ENCODE results near the gene EPHX1.

The EPHX1 gene

DNA sequence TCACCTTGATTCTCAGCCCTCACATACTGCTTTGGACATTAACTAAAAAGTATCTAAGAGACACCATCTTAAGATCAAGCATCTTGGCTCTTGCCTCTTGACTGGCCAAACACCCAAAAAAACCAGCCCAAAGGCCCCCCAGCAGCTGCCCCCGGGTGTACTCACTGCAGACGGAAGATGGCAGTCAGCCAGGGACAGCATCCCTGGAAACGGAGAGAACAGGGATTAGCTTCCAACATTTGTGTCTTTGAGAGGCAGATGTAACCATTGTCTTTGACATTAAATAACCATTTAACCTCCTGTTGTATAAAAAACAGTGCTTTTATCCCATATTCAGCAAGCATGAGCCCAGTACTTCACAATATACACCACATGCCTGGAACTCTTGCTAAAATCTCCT, 61.0 kb downstream of the EPHX1 start:
- H3K4me3 ChIP-seq (ENCODE audit: control insufficient read depth, low read depth, low read length), result no peak overlapping the region
- TF ChIP-seq, protein P1, sequence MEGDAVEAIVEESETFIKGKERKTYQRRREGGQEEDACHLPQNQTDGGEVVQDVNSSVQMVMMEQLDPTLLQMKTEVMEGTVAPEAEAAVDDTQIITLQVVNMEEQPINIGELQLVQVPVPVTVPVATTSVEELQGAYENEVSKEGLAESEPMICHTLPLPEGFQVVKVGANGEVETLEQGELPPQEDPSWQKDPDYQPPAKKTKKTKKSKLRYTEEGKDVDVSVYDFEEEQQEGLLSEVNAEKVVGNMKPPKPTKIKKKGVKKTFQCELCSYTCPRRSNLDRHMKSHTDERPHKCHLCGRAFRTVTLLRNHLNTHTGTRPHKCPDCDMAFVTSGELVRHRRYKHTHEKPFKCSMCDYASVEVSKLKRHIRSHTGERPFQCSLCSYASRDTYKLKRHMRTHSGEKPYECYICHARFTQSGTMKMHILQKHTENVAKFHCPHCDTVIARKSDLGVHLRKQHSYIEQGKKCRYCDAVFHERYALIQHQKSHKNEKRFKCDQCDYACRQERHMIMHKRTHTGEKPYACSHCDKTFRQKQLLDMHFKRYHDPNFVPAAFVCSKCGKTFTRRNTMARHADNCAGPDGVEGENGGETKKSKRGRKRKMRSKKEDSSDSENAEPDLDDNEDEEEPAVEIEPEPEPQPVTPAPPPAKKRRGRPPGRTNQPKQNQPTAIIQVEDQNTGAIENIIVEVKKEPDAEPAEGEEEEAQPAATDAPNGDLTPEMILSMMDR (conservative IDR thresholded peaks at IDR 0.05; ENCODE audit: control insufficient read depth, insufficient read depth, low read depth, low read length), result no peak
- no peak for DNase-seq (ENCODE audit: low read depth)

DNA sequence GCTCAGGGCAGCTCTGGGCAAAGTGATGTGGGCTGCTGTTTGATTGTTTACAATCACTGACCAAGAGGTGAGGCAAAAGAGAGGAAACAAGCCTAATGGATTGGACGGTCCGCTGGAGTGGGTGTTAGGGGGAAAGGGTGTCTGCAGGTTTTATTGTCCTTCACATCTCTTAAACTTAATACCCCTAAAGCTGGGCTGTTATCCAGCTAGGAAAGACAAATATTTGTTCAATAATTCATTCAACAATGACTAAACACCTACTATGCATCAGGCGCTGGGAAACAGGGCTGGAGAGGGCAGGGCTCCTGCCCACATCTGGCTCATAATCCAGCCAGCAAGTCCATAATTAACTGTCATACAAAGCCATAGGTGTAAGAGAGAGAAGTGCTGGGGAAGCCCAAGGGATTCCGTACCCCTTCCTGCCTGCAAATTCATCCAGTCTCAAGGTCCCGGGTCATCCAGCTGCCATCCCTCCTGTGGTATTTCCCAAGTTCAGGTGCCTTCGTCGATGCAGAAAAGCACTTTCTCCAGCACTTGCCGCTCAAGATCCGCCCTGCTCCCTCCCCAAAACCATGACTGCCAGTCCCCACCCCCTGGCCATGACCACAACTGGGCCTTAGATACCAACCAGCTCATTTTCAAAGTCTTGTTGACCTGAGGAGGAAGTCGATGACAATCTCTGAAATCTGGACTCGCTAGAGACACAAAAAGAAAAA, 61.6 kb downstream of the EPHX1 start:
- no peak overlapping the region for H3K4me3 ChIP-seq (ENCODE audit: control insufficient read depth, low read depth, low read length)
- TF ChIP-seq, protein P1 (conservative IDR thresholded peaks at IDR 0.05; ENCODE audit: control insufficient read depth, insufficient read depth, low read depth, low read length), result no peak
- peak; percentile 35 for DNase-seq (ENCODE audit: low read depth)

DNA sequence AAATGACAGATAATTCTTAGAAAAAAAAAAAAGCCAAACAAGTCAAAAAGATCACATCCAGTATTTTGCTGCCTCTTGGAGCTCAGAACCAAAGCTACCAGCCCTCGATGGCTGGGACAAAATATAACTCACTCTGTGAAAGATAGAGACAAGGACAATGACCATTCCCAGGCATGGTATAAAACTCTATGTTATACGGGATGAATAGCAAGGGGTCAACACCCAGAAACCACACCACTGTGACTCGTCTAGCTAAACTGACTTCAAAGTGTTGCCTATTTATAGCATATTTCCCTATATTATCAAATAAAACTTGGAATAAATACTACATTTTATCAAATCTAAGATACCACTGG, 62.1 kb downstream of the EPHX1 start:
- TF ChIP-seq, protein P1 (conservative IDR thresholded peaks at IDR 0.05; ENCODE audit: control insufficient read depth, insufficient read depth, low read depth, low read length), result no peak
- peak; percentile 17 for DNase-seq (ENCODE audit: low read depth)
- no peak overlapping the region for H3K4me3 ChIP-seq (ENCODE audit: control insufficient read depth, low read depth, low read length)

DNA sequence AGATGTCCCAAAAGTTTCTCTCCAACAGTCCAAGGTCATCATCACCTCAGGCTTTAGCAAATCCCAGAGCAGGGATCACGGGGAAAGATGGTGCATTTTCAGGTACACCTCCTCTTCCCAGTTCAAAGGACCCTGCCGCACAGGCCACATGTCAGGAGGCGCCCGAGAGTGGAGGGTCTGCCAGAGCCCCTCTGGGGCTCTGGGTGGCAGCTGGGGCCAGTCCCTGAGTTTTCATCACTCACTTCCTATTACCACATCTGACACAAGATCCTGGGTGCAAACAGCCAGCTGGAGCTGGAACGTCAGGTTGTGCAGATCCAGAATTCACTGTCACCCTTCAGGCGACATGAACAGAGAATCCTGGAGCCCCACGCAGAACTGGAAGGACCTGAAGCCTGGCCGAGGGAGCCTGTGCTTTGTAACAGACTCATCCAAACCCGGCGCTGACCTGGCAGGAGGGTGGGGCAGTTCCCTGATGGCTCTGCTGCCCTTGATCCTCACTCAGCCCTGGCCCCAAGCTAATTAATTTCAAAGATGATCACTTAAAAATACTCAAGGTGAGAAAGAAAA, 63.4 kb downstream of the EPHX1 start:
- H3K4me3 ChIP-seq (ENCODE audit: control insufficient read depth, low read depth, low read length), result no peak overlapping the region
- no peak for DNase-seq (ENCODE audit: low read depth)
- TF ChIP-seq, protein P1 (conservative IDR thresholded peaks at IDR 0.05; ENCODE audit: control insufficient read depth, insufficient read depth, low read depth, low read length), result no peak

DNA sequence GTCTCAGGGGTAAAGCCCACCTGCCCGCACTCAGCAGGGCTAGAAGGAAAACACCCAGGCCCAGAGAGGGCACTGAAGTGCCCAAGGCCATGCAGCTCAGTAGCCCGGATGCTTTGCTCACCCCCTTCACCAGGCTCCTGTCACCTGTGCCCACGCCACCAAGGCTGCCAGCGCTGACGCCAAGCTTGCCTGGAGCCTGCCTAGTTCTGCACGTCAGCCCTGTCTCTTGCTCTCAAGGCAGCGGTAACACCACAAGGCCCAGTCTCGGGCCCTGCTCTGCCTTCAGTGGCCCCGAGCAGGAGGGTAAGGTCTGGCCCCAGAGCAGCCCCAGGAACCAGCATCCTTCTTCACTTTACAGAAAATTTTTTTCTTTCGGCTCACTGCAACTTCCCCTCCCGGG, 64.5 kb downstream of the EPHX1 start:
- no peak overlapping the region for H3K4me3 ChIP-seq (ENCODE audit: control insufficient read depth, low read depth, low read length)
- TF ChIP-seq, protein P1 (conservative IDR thresholded peaks at IDR 0.05; ENCODE audit: control insufficient read depth, insufficient read depth, low read depth, low read length), result no peak
- DNase-seq (ENCODE audit: low read depth), result no peak

DNA sequence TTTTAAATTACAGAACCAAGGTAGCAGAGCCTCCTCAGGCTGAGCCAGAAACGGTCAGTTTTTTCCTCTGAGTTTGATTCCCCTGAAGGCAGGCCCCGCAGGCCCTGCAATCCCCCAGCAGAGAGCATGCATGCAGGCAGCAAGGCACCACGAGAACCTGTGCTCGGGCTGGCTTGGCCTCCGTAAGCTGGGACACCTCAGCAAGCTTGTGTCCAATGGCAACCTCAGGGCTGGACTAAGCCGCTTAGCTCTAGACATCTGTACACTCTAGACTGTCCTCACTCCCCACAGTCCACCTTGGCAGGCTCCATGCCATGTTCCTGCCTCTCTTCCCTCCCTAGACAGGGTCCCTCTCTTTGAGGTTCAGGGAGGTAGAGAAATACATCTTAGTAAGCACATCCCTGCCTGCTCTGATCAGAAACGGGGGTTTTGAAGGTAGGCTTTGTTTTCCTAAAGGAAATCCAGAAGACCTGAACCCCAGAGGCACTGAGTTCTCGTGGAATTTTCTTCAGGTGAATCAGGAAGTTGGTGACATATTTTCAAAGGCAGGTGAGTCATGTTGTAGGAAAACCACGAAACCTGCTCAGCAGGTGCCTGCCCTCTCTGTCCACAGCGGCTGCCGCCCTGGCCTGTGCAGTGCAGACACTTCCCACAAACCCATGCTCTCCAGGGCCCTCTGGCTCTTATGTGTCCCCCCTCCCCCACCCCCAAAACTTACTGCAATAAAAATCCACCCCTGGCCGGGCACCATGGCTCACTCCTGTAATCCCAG, 65.3 kb downstream of the EPHX1 start:
- TF ChIP-seq, protein P1 (conservative IDR thresholded peaks at IDR 0.05; ENCODE audit: control insufficient read depth, insufficient read depth, low read depth, low read length), result no peak
- no peak overlapping the region for H3K4me3 ChIP-seq (ENCODE audit: control insufficient read depth, low read depth, low read length)
- no peak for DNase-seq (ENCODE audit: low read depth)

Measured in fibroblast of mammary gland (primary cell).